Pancreas (tissue), 10 donors: ENCODE measurements around the gene SYNE3. TPM values are rescaled to one million over a fixed set of nuclear protein-coding genes. Genes with fewer than 3 reads are reported as not detected.

Source experiments
- ATAC-seq, 4 donors: fragments of 200-7000 bp; cut with Tn5 transposase; one replicate each; pipeline versions ENCODE4 v1.8.0 to v1.9.1; 2020; ENCODE audit warnings: mild to moderate bottlenecking in 4 of 4, moderate library complexity in 4 of 4
- DNase-seq, 6 donors: peaks; one replicate each; pipeline ENCODE4 v3.0.0-alpha.2; 2020
- FAIRE-seq: peaks from 2 replicates; lab custom pipeline; 2012; peaks lifted over from hg19 to GRCh38; lab: Jason Lieb, UNC
- H3K27ac ChIP-seq, 4 donors: fragments of 200-600 bp; sonication (generic); 1 replicate in 3 of 4; 2 replicates in 1 of 4; pipeline versions ENCODE4 v1.5.0 to v1.8.0; 2020
- H3K27me3 ChIP-seq, 4 donors: fragments of 200-600 bp; one replicate each; pipeline ENCODE4 v1.8.0; 2021
- H3K36me3 ChIP-seq, 3 donors: fragments of 200-600 bp; sonication (generic) in 1 of 3; one replicate each; pipeline versions ENCODE4 v1.5.0 to v1.8.0; 2020 to 2021
- H3K4me1 ChIP-seq, 3 donors: fragments of 200-600 bp; one replicate each; pipeline ENCODE4 v1.8.0; 2021
- H3K4me3 ChIP-seq, 4 donors: fragments of 200-600 bp; sonication (generic) in 2 of 4; one replicate each; pipeline versions ENCODE4 v1.5.0 to v1.8.0; 2020 to 2021
- H3K9me3 ChIP-seq, 4 donors: fragments of 200-600 bp; one replicate each; pipeline ENCODE4 v1.8.0; 2021
- WGBS, 2 donors: extraction: QIAGEN DNeasy Blood & Tissue Kit; methylation state at CpG; one replicate each; pipeline ENCODE4 v1.1.7; 2013; 5-methylcytosine and 5-hydroxymethylcytosine counted together
- intact Hi-C, 3 donors: fragments of 100-400 bp; cut with DNase I; formaldehyde crosslinking; loops; one replicate each; pipeline versions ENCODE4 v1.11.1 to v1.14.2; 2022
- polyA plus RNA-seq, 2 donors: library from polyadenylated mRNA; stranded (reverse); fragments of 200-250 nt; gene quantifications; one replicate each; pipeline ENCODE4 v1.2.3, GENCODE V29; 2013
- total RNA-seq, 6 donors: library from RNA; stranded (reverse); fragmentation: NEBNext Ultra II Directional in 4 of 6; extraction: Animal tissue kit (Norgen Biotek cat#: 25700) in 4 of 6; gene quantifications; one replicate each; pipeline versions ENCODE4 v1.2.1 to v1.2.4, GENCODE V29; 2021 to 2023
- TF ChIP-seq, protein P1 (sequence below), 4 donors: fragments of 200-600 bp; sonication (generic) in 3 of 4; IDR thresholded peaks; one replicate each; pipeline versions ENCODE4 v1.5.0 to v1.8.0; 2021; ENCODE audit warnings: antibody characterized with exemption in 4 of 4
- donor health status: healthy with polysubstance abuse.
- donor health status: DM: no; HTN: no; CAD: no; lungs with moderate emphysema.
- donor health status: DM: no; HTN: no; CAD: no.
- donor health status: control.
- donor health status: control.
- donor health status: Bipolar disorder and iron deficiency.
- donor health status: DM: yes; HTN: yes; CAD: no.
- donor health status: DM: no; HTN: no; CAD: no.
- donor health status: DM: no; HTN: no; CAD: no.
- donor health status: DM: yes; HTN: yes; CAD: no.

SYNE3 gene
- total and polyA plus RNA-seq, 8 donors, result 0.54 to 4.5 (median 2.0) TPM

- no peaks in the 10 kb centered on the region for H3K27me3 ChIP-seq
- no peak overlapping the region for H3K4me3 ChIP-seq
- peaks cover 8 to 33% (median 16%) of the 10 kb centered on the region in 3 donors for H3K4me1 ChIP-seq
- ATAC-seq (no peak), FAIRE-seq (no peak), DNase-seq (no peak)
- intact Hi-C loops, result no loop called here
- 55 to 65% methylated on average over 8 of the region's 8 CpGs for WGBS, 2 donors
- TF ChIP-seq, protein P1, sequence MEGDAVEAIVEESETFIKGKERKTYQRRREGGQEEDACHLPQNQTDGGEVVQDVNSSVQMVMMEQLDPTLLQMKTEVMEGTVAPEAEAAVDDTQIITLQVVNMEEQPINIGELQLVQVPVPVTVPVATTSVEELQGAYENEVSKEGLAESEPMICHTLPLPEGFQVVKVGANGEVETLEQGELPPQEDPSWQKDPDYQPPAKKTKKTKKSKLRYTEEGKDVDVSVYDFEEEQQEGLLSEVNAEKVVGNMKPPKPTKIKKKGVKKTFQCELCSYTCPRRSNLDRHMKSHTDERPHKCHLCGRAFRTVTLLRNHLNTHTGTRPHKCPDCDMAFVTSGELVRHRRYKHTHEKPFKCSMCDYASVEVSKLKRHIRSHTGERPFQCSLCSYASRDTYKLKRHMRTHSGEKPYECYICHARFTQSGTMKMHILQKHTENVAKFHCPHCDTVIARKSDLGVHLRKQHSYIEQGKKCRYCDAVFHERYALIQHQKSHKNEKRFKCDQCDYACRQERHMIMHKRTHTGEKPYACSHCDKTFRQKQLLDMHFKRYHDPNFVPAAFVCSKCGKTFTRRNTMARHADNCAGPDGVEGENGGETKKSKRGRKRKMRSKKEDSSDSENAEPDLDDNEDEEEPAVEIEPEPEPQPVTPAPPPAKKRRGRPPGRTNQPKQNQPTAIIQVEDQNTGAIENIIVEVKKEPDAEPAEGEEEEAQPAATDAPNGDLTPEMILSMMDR (IDR thresholded peaks at IDR 0.05), result no peak
- H3K27ac ChIP-seq, result no peak overlapping the region
- H3K9me3 ChIP-seq, result no peaks in the 10 kb centered on the region
- H3K36me3 ChIP-seq, result no peaks in the 10 kb centered on the region
Measured at GRCh38 chr14:95541932-95542930, 25.8 kb upstream of the SYNE3 start.

- intact Hi-C loops, result no loop called here
- DNase-seq (no peak), ATAC-seq (no peak), FAIRE-seq (no peak)
- Histone ChIP-seq H3K9me3 (no peaks in the 10 kb centered on the region), H3K27ac (no peak overlapping the region), H3K4me3 (no peak overlapping the region), H3K36me3 (no peaks in the 10 kb centered on the region), H3K4me1 (peaks cover 16 to 36% (median 25%) of the 10 kb centered on the region in 3 donors), H3K27me3 (no peaks in the 10 kb centered on the region)
- TF ChIP-seq, protein P1 (IDR thresholded peaks at IDR 0.05), result no peak
- 51 to 56% methylated on average over 4 of the region's 4 CpGs for WGBS, 2 donors
Measured at GRCh38 chr14:95541346-95541745, 24.9 kb upstream of the SYNE3 start.

GRCh38 chr14:95540236-95540855, 23.9 kb upstream of the SYNE3 start:
- Histone ChIP-seq H3K4me3 (no peak overlapping the region), H3K9me3 (no peaks in the 10 kb centered on the region), H3K36me3 (no peaks in the 10 kb centered on the region), H3K27ac (no peak overlapping the region), H3K27me3 (no peaks in the 10 kb centered on the region), H3K4me1 (peaks cover 21 to 36% (median 32%) of the 10 kb centered on the region in 3 donors)
- ATAC-seq (no peak), DNase-seq (no peak), FAIRE-seq (no peak)
- TF ChIP-seq, protein P1 (IDR thresholded peaks at IDR 0.05), result no peak
- WGBS, 2 donors, result 93% methylated on average over 6 of the region's 6 CpGs
- intact Hi-C loops, result no loop called here

DNA sequence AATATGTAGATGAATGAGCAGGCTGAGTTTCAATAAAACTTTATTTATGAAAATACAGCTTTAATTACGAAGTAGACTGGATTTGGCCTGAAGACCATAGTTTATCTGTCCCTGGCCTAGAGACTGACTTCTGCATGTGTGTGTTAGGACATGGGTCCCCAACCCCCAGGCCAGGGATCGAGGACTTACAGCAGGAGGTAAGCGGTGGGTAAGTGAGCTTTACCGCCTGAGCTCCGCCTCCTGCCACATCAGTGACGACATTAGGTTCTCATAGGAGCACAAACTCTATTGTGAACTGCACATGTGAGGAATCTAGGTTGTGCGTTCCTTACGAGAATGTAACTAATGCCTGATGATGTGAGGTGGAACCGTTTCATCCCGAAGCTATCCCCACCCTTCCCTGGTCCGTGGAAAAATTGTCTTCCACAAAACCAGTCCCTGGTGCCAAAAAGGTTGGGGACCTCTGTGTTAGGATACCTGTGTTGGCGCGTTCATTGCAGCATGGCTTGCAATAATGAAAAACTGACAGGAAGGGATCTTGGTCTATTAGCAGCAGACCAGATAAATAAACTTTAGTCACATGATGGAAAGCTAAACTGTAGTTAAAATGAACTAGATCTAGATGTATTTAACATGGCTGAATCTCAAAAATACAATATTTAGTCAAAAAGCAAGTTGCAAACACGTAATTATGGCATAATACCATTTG, 22.5 kb upstream of the SYNE3 start:
- no peak for FAIRE-seq

More for the DNA sequence above, 22.5 kb upstream of the SYNE3 start:
- TF ChIP-seq, protein P1 (IDR thresholded peaks at IDR 0.05), result no peak
- Histone ChIP-seq H3K36me3 (no peaks in the 10 kb centered on the region), H3K9me3 (no peaks in the 10 kb centered on the region), H3K27ac (no peak overlapping the region), H3K4me1 (peaks cover 21 to 36% (median 32%) of the 10 kb centered on the region in 3 donors), H3K4me3 (no peak overlapping the region), H3K27me3 (no peaks in the 10 kb centered on the region)
- 91% methylated on average over 14 of the region's 14 CpGs for WGBS, 2 donors
- no peak for DNase-seq
- ATAC-seq, result no peak
- intact Hi-C loops, result no loop called here
